Mesenchymal stem cell (in vitro differentiated cells and primary cell): Measurements from ENCODE around the gene TDRD7.

Source experiments
- DNase-seq: peaks from one replicate; pipeline ENCODE4 v3.0.0-alpha.2; 2013
- H2AFZ ChIP-seq: one replicate; pipeline ENCODE4 v1.6.1; 2013; ENCODE audit warnings: low read depth, mild to moderate bottlenecking, control low read depth, inconsistent platforms, low read length, moderate library complexity
- H2AK5ac ChIP-seq: 2 replicates; pipeline ENCODE4 v1.6.1; 2013; ENCODE audit warnings: low read length, moderate library complexity, mild to moderate bottlenecking, inconsistent platforms; ENCODE audit not compliant: severe bottlenecking
- H2BK120ac ChIP-seq: one replicate; pipeline ENCODE4 v1.6.1; 2013; ENCODE audit warnings: low read depth, mild to moderate bottlenecking, inconsistent platforms, low read length, moderate library complexity
- H2BK12ac ChIP-seq, 2 experiments: one replicate each; pipeline ENCODE4 v1.6.1; 2013; ENCODE audit warnings: inconsistent platforms in 2 of 2, low read length in 2 of 2, mild to moderate bottlenecking in 2 of 2, moderate library complexity in 2 of 2, control low read depth in 1 of 2
- H2BK15ac ChIP-seq: one replicate; pipeline ENCODE4 v1.6.1; 2013; ENCODE audit warnings: mild to moderate bottlenecking, low read depth, inconsistent platforms; ENCODE audit not compliant: poor library complexity, severe bottlenecking
- H2BK5ac ChIP-seq: 2 replicates; pipeline ENCODE4 v1.6.1; 2013; ENCODE audit warnings: low read depth, mild to moderate bottlenecking, low read length, control low read depth, inconsistent platforms; ENCODE audit not compliant: poor library complexity, severe bottlenecking
- H3K14ac ChIP-seq, 2 experiments: one replicate each; pipeline ENCODE4 v1.6.1; 2013; ENCODE audit warnings: inconsistent platforms in 2 of 2, low read length in 2 of 2, control low read depth in 1 of 2, mild to moderate bottlenecking in 1 of 2, moderate library complexity in 1 of 2
- H3K18ac ChIP-seq, 2 experiments: one replicate each; pipeline ENCODE4 v1.6.1; 2013; ENCODE audit warnings: inconsistent platforms in 2 of 2, low read length in 2 of 2, control low read depth in 1 of 2, low read depth in 1 of 2, mild to moderate bottlenecking in 1 of 2
- H3K23ac ChIP-seq, 2 experiments: one replicate each; pipeline ENCODE4 v1.6.1; 2013; ENCODE audit warnings: inconsistent platforms in 2 of 2, low read length in 2 of 2, mild to moderate bottlenecking in 2 of 2, moderate library complexity in 2 of 2, control low read depth in 1 of 2
- H3K27ac ChIP-seq: 2 replicates; pipeline ENCODE4 v1.5.1; 2013; ENCODE audit warnings: mild to moderate bottlenecking, moderate library complexity, low read length, control low read depth, inconsistent platforms; ENCODE audit not compliant: poor library complexity, severe bottlenecking
- H3K27me3 ChIP-seq, 2 experiments: 2 replicates each; pipeline versions ENCODE4 v1.6.1 to v1.7.0; 2013; ENCODE audit warnings: low read length in 2 of 2, mild to moderate bottlenecking in 2 of 2, moderate library complexity in 2 of 2, control low read depth in 1 of 2, inconsistent platforms in 1 of 2; ENCODE audit not compliant: control insufficient read depth in 1 of 2, insufficient read depth in 1 of 2
- H3K36me3 ChIP-seq, 2 experiments: 2 replicates each; pipeline versions ENCODE4 v1.6.1 to v1.7.0; 2013; ENCODE audit warnings: low read length in 2 of 2, control low read depth in 1 of 2, inconsistent platforms in 1 of 2, low read depth in 1 of 2, mild to moderate bottlenecking in 1 of 2; ENCODE audit not compliant: insufficient read depth in 2 of 2, control insufficient read depth in 1 of 2
- H3K4ac ChIP-seq, 2 experiments: one replicate each; pipeline ENCODE4 v1.6.1; 2013; ENCODE audit warnings: inconsistent platforms in 2 of 2, low read length in 2 of 2, mild to moderate bottlenecking in 2 of 2, moderate library complexity in 2 of 2, control low read depth in 1 of 2, low read depth in 1 of 2
- H3K4me1 ChIP-seq: 2 replicates; pipeline ENCODE4 v1.6.1; 2013; ENCODE audit warnings: low read depth, low read length, control low read depth; ENCODE audit not compliant: control insufficient read depth, insufficient read depth
- H3K4me2 ChIP-seq: 2 replicates; pipeline ENCODE4 v1.6.1; 2013; ENCODE audit warnings: low read length, mild to moderate bottlenecking, inconsistent platforms; ENCODE audit not compliant: poor library complexity, severe bottlenecking
- H3K4me3 ChIP-seq, 2 experiments: 2 replicates each; pipeline versions ENCODE4 v1.5.1 to v1.7.0; 2013; ENCODE audit warnings: low read length in 2 of 2, mild to moderate bottlenecking in 2 of 2, control low read depth in 1 of 2, low read depth in 1 of 2; ENCODE audit not compliant: insufficient read depth in 1 of 2
- H3K79me1 ChIP-seq: replicated peaks from 2 replicates; pipeline ENCODE4 v1.6.1; 2013; ENCODE audit warnings: mild to moderate bottlenecking, control low read depth, low read length, inconsistent platforms; ENCODE audit not compliant: poor library complexity, severe bottlenecking
- H3K9ac ChIP-seq: 2 replicates; pipeline ENCODE4 v1.7.0; 2013; ENCODE audit warnings: mild to moderate bottlenecking, low read length, moderate library complexity
- H3K9me3 ChIP-seq: 2 replicates; pipeline ENCODE4 v1.7.0; 2013; ENCODE audit warnings: mild to moderate bottlenecking, low read length; ENCODE audit not compliant: control insufficient read depth
- H4K8ac ChIP-seq: one replicate; pipeline ENCODE4 v1.6.1; 2013; ENCODE audit warnings: inconsistent platforms, mild to moderate bottlenecking, low read length, moderate library complexity
- H4K91ac ChIP-seq: one replicate; pipeline ENCODE4 v1.6.1; 2013; ENCODE audit warnings: mild to moderate bottlenecking, low read length, inconsistent platforms
- WGBS: methylation state at CpG from one replicate; pipeline ENCODE4 v1.1.7; 2013; ENCODE audit warnings: mixed read lengths; 5-methylcytosine and 5-hydroxymethylcytosine counted together

The TDRD7 gene

GRCh38 chr9:97502222-97502983 is 90.5 kb downstream of the TDRD7 start:
- H4K91ac ChIP-seq = no peak overlapping the region
- H3K9ac ChIP-seq = no peak overlapping the region
- H3K23ac ChIP-seq = peak overlapping the region in 1 of 2 experiments; percentile 34
- no peaks in the 10 kb centered on the region for H3K79me1 ChIP-seq
- no peak overlapping the region for H3K27ac ChIP-seq
- H4K8ac ChIP-seq = no peak overlapping the region
- H3K4me2 ChIP-seq = peak overlapping the region; percentile 91
- H3K18ac ChIP-seq = no peak overlapping the region
- H2AK5ac ChIP-seq = no peak overlapping the region
- H3K36me3 ChIP-seq = no peaks in the 10 kb centered on the region
- H3K4me3 ChIP-seq = peak overlapping the region; percentile 58 to 72
- no peak overlapping the region for H2BK120ac ChIP-seq
- no peak overlapping the region for H2BK5ac ChIP-seq
- no peak overlapping the region for H3K14ac ChIP-seq
- peak overlapping the region; percentile 3 for H2BK15ac ChIP-seq
- no peak overlapping the region for H2AFZ ChIP-seq
- DNase-seq = no peak
- H3K4ac ChIP-seq = no peak overlapping the region
- no peaks in the 10 kb centered on the region for H3K9me3 ChIP-seq
- H3K27me3 ChIP-seq = peaks cover 42 to 56% of the 10 kb centered on the region in 2 experiments
- WGBS = 2% methylated on average over 49 of the region's 49 CpGs
- peaks cover 19% of the 10 kb centered on the region for H3K4me1 ChIP-seq
- peak overlapping the region in 1 of 2 experiments; percentile 21 for H2BK12ac ChIP-seq

- Histone ChIP-seq H2BK5ac (no peak overlapping the region), H2AK5ac (no peak overlapping the region), H4K91ac (no peak overlapping the region), H2BK120ac (no peak overlapping the region), H3K4ac (no peak overlapping the region), H3K36me3 (no peaks in the 10 kb centered on the region), H3K9me3 (no peaks in the 10 kb centered on the region), H3K79me1 (no peaks in the 10 kb centered on the region), H4K8ac (no peak overlapping the region), H3K4me2 (no peak overlapping the region), H2AFZ (no peak overlapping the region), H3K18ac (no peak overlapping the region), H2BK12ac (no peak overlapping the region), H3K27ac (no peak overlapping the region), H3K14ac (no peak overlapping the region), H3K27me3 (peaks cover 42 to 56% of the 10 kb centered on the region in 2 experiments), H3K23ac (peak overlapping the region in 1 of 2 experiments; percentile 34), H3K9ac (no peak overlapping the region), H3K4me3 (peak overlapping the region in 1 of 2 experiments; percentile 72), H3K4me1 (peaks cover 19% of the 10 kb centered on the region), H2BK15ac (no peak overlapping the region)
- 16% methylated on average over 13 of the region's 17 CpGs for WGBS
- DNase-seq = no peak
Measured at GRCh38 chr9:97502984-97503861, 91.3 kb downstream of the TDRD7 start.

- Histone ChIP-seq H3K27me3 (peaks cover 42 to 56% of the 10 kb centered on the region in 2 experiments), H2BK15ac (no peak overlapping the region), H3K4me2 (no peak overlapping the region), H2AFZ (no peak overlapping the region), H3K14ac (no peak overlapping the region), H4K91ac (no peak overlapping the region), H4K8ac (no peak overlapping the region), H3K27ac (no peak overlapping the region), H3K18ac (no peak overlapping the region), H3K9ac (no peak overlapping the region), H3K36me3 (no peaks in the 10 kb centered on the region), H3K79me1 (no peaks in the 10 kb centered on the region), H2BK12ac (no peak overlapping the region), H3K4me3 (no peak overlapping the region), H3K4me1 (peaks cover 19% of the 10 kb centered on the region), H2BK5ac (no peak overlapping the region), H2BK120ac (no peak overlapping the region), H3K23ac (no peak overlapping the region), H2AK5ac (no peak overlapping the region), H3K9me3 (no peaks in the 10 kb centered on the region), H3K4ac (no peak overlapping the region)
- no peak for DNase-seq
- WGBS = 100% methylated on average over 1 of the region's 1 CpG
Measured at GRCh38 chr9:97503862-97504210, 91.9 kb downstream of the TDRD7 start.
